Glomerular visceral epithelial cell (primary cell): ENCODE data around the gene DCAF10.
"Not testable (repeated sequence)": the region's sequence is repeated elsewhere in the genome, so short reads cannot be mapped to it uniquely, and the experiment has no call there.

Experiments
- DNase-seq: peaks from one replicate; pipeline ENCODE4 v3.0.0-alpha.2; 2016; ENCODE audit errors: extremely low spot score

DCAF10 gene

GRCh38 chr9:37862530-37862929, 61.9 kb downstream of the DCAF10 start:
- no peak for DNase-seq

- no peak for DNase-seq
Observed at GRCh38 chr9:37870081-37870798, 69.6 kb downstream of the DCAF10 start.

GRCh38 chr9:37870799-37871176, 70.2 kb downstream of the DCAF10 start:
- DNase-seq: no peak

- no peak for DNase-seq
Observed at GRCh38 chr9:37873955-37874354, 73.4 kb downstream of the DCAF10 start.

GRCh38 chr9:37876376-37876775, 75.8 kb downstream of the DCAF10 start:
- no peak for DNase-seq

- DNase-seq: no peak
Observed at GRCh38 chr9:37880916-37881479, 80.4 kb downstream of the DCAF10 start.

- not testable (repeated sequence) for DNase-seq
Observed at GRCh38 chr9:37887977-37888583, 87.5 kb downstream of the DCAF10 start.

- DNase-seq: no peak
Observed at GRCh38 chr9:37889536-37889935, 88.9 kb downstream of the DCAF10 start.

- not testable (repeated sequence) for DNase-seq
Observed at GRCh38 chr9:37891042-37891441, 90.4 kb downstream of the DCAF10 start.

GRCh38 chr9:37892063-37892462, 91.5 kb downstream of the DCAF10 start:
- DNase-seq: no peak

GRCh38 chr9:37897665-37898064, 97.1 kb downstream of the DCAF10 start:
- DNase-seq: no peak

- no peak for DNase-seq
Observed at GRCh38 chr9:37899041-37899440, 98.4 kb downstream of the DCAF10 start.

GRCh38 chr9:37902131-37902530, 101.5 kb downstream of the DCAF10 start:
- DNase-seq: no peak

GRCh38 chr9:37902796-37903646, 102.4 kb downstream of the DCAF10 start:
- peak; percentile 27 for DNase-seq

- DNase-seq: peak; percentile 91
Observed at GRCh38 chr9:37903647-37904444, 103.2 kb downstream of the DCAF10 start, which contains the start of gene SLC25A51. SLC25A51 (minus strand) TSS chr9:37904127; CDS start chr9:37888550, 15,577 bp downstream.

GRCh38 chr9:37904445-37905130, 104.0 kb downstream of the DCAF10 start:
- DNase-seq: peak; percentile 29

- DNase-seq: no peak
Observed at GRCh38 chr9:37905131-37905505, 104.5 kb downstream of the DCAF10 start.

- DNase-seq: no peak
Observed at GRCh38 chr9:37905776-37906175, 105.2 kb downstream of the DCAF10 start.

- no peak for DNase-seq
Observed at GRCh38 chr9:37906312-37907239, 106.0 kb downstream of the DCAF10 start.

GRCh38 chr9:37908283-37908682, 107.7 kb downstream of the DCAF10 start:
- no peak for DNase-seq
